ENCODE measurements around the gene DYNLL2.

Gene DYNLL2

GRCh38 chr17:58086953-58087352 lies 3.7 kb downstream of the DYNLL2 start:
- TF ChIP-seq CTCF (conservative IDR thresholded peaks at IDR 0.05), result no peak
- peak overlapping the region; percentile 12; the same call in 1 of the 2 replicates for H3K27ac ChIP-seq

GRCh38 chr17:58088624-58089023 lies 5.4 kb downstream of the DYNLL2 start:
- H3K27ac ChIP-seq, result no peak overlapping the region
- no peak for TF ChIP-seq CTCF (conservative IDR thresholded peaks at IDR 0.05)

GRCh38 chr17:58089111-58089510 lies 5.9 kb downstream of the DYNLL2 start:
- TF ChIP-seq CTCF (conservative IDR thresholded peaks at IDR 0.05), result no peak
- peak overlapping the region; percentile 8; the same call in 1 of the 2 replicates for H3K27ac ChIP-seq

- no peak for TF ChIP-seq CTCF (conservative IDR thresholded peaks at IDR 0.05)
- no peak overlapping the region for H3K27ac ChIP-seq
Measured at GRCh38 chr17:58091024-58091567, 7.9 kb downstream of the DYNLL2 start.

- no peak overlapping the region for H3K27ac ChIP-seq
- TF ChIP-seq CTCF (conservative IDR thresholded peaks at IDR 0.05), result no peak
Measured at GRCh38 chr17:58092101-58092796, 9.0 kb downstream of the DYNLL2 start.

- TF ChIP-seq CTCF (conservative IDR thresholded peaks at IDR 0.05), result no peak
- H3K27ac ChIP-seq, result no peak overlapping the region
Measured at GRCh38 chr17:58092797-58093385, 9.7 kb downstream of the DYNLL2 start.

GRCh38 chr17:58094118-58094517 lies 10.9 kb downstream of the DYNLL2 start:
- no peak overlapping the region for H3K27ac ChIP-seq
- TF ChIP-seq CTCF (conservative IDR thresholded peaks at IDR 0.05), result no peak
